DOHH2 (cell line): ENCODE measurements around the gene AFF1.
A peak's percentile ranks its signal among the peaks of the same experiment; 100 is the strongest.

ENCODE experiments used
- H3F3A ChIP-seq: fragments of 200-600 bp; sonication (generic), shearing (Covaris generic); 2 replicates; pipeline ENCODE4 v1.6.0; 2016; ENCODE audit warnings: antibody characterized with exemption, mild to moderate bottlenecking; ENCODE audit not compliant: control insufficient read depth, insufficient read depth
- H3K27ac ChIP-seq: fragments of 200-600 bp; sonication (generic); 2 replicates; pipeline ENCODE4 v1.5.1; 2014; ENCODE audit warnings: low read depth, mild to moderate bottlenecking, low read length, moderate library complexity
- H3K27me3 ChIP-seq: fragments of 200-600 bp; sonication (generic); 2 replicates; pipeline ENCODE4 v1.6.1; 2014; ENCODE audit warnings: mild to moderate bottlenecking, low read length, mixed read lengths; ENCODE audit not compliant: control insufficient read depth
- H3K36me3 ChIP-seq: fragments of 200-600 bp; sonication (generic); 2 replicates; pipeline ENCODE4 v1.6.1; 2014; ENCODE audit warnings: mild to moderate bottlenecking, low read length, moderate library complexity, mixed read lengths; ENCODE audit not compliant: control insufficient read depth
- H3K4me1 ChIP-seq: fragments of 200-600 bp; sonication (generic); 2 replicates; pipeline ENCODE4 v1.6.1; 2014; ENCODE audit warnings: mild to moderate bottlenecking, low read length, mixed read lengths; ENCODE audit not compliant: control insufficient read depth
- H3K4me2 ChIP-seq: fragments of 200-600 bp; sonication (generic); 2 replicates; pipeline ENCODE4 v1.6.0; 2014; ENCODE audit warnings: mild to moderate bottlenecking, low read length, moderate library complexity
- H3K4me3 ChIP-seq: fragments of 200-600 bp; sonication (generic); 2 replicates; pipeline ENCODE4 v1.5.1; 2014; ENCODE audit warnings: mild to moderate bottlenecking, low read length, mixed read lengths
- H3K79me2 ChIP-seq: fragments of 200-600 bp; sonication (generic); 2 replicates; pipeline ENCODE4 v1.6.1; 2014; ENCODE audit warnings: mild to moderate bottlenecking, low read length, mixed read lengths; ENCODE audit not compliant: control insufficient read depth
- H3K9me2 ChIP-seq: fragments of 200-600 bp; sonication (generic); replicated peaks from 2 replicates; pipeline ENCODE4 v1.6.1; 2014; ENCODE audit warnings: mild to moderate bottlenecking, low read length, mixed read lengths; ENCODE audit not compliant: control insufficient read depth
- H3K9me3 ChIP-seq: fragments of 200-600 bp; sonication (generic); 2 replicates; pipeline ENCODE4 v1.6.1; 2014; ENCODE audit warnings: antibody characterized with exemption, low read length, mixed read lengths; ENCODE audit not compliant: control insufficient read depth, insufficient read depth
- H4K20me1 ChIP-seq: fragments of 200-600 bp; sonication (generic); 2 replicates; pipeline ENCODE4 v1.6.0; 2014; ENCODE audit warnings: low read depth, mild to moderate bottlenecking, antibody characterized with exemption, low read length, moderate library complexity; ENCODE audit not compliant: control insufficient read depth, insufficient read depth
- EZH2phosphoT487 ChIP-seq: fragments of 200-600 bp; sonication (generic); IDR thresholded peaks from 2 replicates; pipeline ENCODE4 v1.6.1; 2017; ENCODE audit warnings: borderline replicate concordance, mild to moderate bottlenecking, antibody characterized with exemption, low read length, moderate library complexity, mixed read lengths
- TF ChIP-seq, protein P1 (sequence below): fragments of 200-600 bp; sonication (generic); IDR thresholded peaks from one replicate; pipeline ENCODE4 v1.5.1; 2014; ENCODE audit warnings: antibody characterized with exemption, mild to moderate bottlenecking, low read depth, low read length; ENCODE audit not compliant: poor library complexity, severe bottlenecking

AFF1 gene

GRCh38 chr4:86926435-86927086 is 8.2 kb upstream of the AFF1 start:
- H3K4me3 ChIP-seq, result no peak overlapping the region
- H3F3A ChIP-seq, result peaks cover 3% of the 10 kb centered on the region; the same call in 1 of the 2 replicates

GRCh38 chr4:86927843-86928395 is 6.9 kb upstream of the AFF1 start:
- TF ChIP-seq EZH2phosphoT487, result no peak
- TF ChIP-seq, protein P1, sequence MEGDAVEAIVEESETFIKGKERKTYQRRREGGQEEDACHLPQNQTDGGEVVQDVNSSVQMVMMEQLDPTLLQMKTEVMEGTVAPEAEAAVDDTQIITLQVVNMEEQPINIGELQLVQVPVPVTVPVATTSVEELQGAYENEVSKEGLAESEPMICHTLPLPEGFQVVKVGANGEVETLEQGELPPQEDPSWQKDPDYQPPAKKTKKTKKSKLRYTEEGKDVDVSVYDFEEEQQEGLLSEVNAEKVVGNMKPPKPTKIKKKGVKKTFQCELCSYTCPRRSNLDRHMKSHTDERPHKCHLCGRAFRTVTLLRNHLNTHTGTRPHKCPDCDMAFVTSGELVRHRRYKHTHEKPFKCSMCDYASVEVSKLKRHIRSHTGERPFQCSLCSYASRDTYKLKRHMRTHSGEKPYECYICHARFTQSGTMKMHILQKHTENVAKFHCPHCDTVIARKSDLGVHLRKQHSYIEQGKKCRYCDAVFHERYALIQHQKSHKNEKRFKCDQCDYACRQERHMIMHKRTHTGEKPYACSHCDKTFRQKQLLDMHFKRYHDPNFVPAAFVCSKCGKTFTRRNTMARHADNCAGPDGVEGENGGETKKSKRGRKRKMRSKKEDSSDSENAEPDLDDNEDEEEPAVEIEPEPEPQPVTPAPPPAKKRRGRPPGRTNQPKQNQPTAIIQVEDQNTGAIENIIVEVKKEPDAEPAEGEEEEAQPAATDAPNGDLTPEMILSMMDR, result no peak
- Histone ChIP-seq H3K79me2 (no peaks in the 10 kb centered on the region), H3K4me1 (peaks cover 46% of the 10 kb centered on the region), H3K4me3 (peak overlapping the region; percentile 43), H3K9me3 (no peaks in the 10 kb centered on the region), H4K20me1 (no peaks in the 10 kb centered on the region), H3K4me2 (peak overlapping the region; percentile 53), H3K9me2 (no peaks in the 10 kb centered on the region), H3K27me3 (no peaks in the 10 kb centered on the region), H3K27ac (no peak overlapping the region), H3F3A (peaks cover 3% of the 10 kb centered on the region), H3K36me3 (no peaks in the 10 kb centered on the region)

More at GRCh38 chr4:86926435-86927086, 8.2 kb upstream of the AFF1 start:
- Histone ChIP-seq H3K27me3 (no peaks in the 10 kb centered on the region), H3K4me2 (no peak overlapping the region), H3K9me3 (no peaks in the 10 kb centered on the region), H3K9me2 (no peaks in the 10 kb centered on the region), H4K20me1 (no peaks in the 10 kb centered on the region), H3K27ac (no peak overlapping the region), H3K4me1 (peaks cover 47% of the 10 kb centered on the region), H3K36me3 (no peaks in the 10 kb centered on the region), H3K79me2 (no peaks in the 10 kb centered on the region)
- no peak for TF ChIP-seq EZH2phosphoT487
- TF ChIP-seq, protein P1, result no peak

DNA sequence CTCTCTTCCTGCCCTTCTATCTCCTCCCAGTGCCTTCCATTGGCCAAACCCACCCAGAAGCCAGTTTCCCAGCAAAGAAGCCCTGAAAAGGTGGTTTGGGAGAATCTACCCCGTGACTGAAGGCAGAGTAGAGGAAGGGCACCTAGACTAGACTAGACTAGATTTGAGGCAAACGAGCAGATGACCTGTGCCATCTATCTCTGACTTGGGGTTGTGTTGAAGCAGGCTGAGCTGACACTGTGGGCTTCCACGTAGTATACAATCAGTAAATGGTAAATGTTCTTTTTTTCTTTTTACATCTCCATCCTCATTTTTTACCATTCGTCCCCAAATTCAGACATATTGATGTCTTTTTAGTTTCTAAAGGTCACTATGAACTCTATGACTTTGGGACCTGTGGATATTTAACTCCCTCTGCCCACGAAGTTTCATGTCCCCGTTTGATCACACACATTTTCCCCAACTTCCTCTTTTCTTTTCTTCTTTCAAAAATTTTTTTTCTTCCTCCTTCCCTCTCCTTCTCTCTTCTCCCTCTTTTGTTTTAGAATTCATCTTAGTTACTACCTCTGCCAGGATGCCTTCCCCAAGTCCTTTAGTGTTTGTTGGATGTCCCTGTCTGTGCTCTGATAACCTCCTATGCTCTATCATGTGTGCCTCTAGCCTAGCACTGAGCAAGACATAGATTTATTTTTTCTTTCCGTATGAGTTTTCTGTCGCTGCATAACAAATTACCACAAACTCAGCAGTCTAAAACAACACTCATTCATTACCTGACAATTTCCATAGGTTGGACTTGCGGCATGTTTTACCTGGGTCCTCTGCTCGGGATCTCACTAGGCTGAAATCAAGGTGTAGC is 6.2 kb upstream of the AFF1 start:
- no peak for TF ChIP-seq EZH2phosphoT487
- TF ChIP-seq, protein P1, result no peak
- Histone ChIP-seq H3K4me2 (peak overlapping the region; percentile 53), H3K27ac (no peak overlapping the region), H3K79me2 (no peaks in the 10 kb centered on the region), H3K9me2 (no peaks in the 10 kb centered on the region), H3F3A (peaks cover 10% of the 10 kb centered on the region), H3K4me1 (peaks cover 53% of the 10 kb centered on the region), H3K4me3 (peak overlapping the region; percentile 43), H4K20me1 (no peaks in the 10 kb centered on the region), H3K36me3 (no peaks in the 10 kb centered on the region), H3K9me3 (no peaks in the 10 kb centered on the region), H3K27me3 (no peaks in the 10 kb centered on the region)
